Medulla oblongata (tissue), 1 donor: ENCODE measurements around the gene ASPSCR1.

ENCODE experiments used
- DNase-seq: peaks from one replicate; pipeline ENCODE4 v3.0.0-alpha.2; 2015; ENCODE audit errors: extremely low spot score

Gene ASPSCR1

DNA sequence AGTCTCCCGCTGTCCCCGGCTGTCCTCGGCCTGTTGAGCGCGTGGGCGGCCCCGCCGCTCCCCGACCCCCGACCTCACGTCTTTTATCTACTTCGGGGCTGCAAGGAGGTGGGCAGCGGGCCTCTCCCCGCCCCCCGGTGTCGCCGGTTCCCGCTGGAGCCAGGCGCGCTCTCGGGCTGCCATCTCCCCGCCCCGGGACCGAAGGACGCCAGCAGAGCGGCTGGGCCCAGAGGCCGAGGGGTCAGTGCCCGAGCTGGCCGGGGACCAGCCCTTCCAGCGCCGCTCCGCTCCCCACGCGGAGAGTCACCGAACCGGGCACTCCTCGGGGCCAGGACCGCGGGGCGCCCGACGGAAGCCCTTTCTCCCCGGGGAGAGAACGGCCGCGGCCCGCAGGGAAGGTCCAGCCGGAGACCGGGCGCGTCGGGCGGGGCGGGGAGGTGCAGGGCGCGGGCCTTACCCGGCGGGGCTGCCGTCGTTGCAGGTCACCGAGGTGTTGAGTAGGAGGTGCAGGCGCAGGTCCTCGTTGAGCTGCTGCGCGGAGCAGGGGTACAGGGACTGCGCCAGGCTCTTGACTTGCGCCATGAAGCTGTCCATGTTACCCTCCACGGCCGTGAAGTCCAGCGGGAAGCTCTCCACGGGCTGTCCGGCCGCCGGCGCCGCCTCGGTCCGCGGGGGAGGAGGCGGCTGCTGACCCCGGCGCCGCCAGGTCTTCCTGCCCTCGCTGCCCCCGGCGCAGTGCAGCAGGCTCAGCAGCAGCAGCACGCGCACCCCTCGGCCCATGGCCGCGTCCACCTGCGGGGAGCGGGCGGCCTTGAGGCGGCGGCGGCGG lies 17.1 kb upstream of the ASPSCR1 start:
- DNase-seq = no peak

DNA sequence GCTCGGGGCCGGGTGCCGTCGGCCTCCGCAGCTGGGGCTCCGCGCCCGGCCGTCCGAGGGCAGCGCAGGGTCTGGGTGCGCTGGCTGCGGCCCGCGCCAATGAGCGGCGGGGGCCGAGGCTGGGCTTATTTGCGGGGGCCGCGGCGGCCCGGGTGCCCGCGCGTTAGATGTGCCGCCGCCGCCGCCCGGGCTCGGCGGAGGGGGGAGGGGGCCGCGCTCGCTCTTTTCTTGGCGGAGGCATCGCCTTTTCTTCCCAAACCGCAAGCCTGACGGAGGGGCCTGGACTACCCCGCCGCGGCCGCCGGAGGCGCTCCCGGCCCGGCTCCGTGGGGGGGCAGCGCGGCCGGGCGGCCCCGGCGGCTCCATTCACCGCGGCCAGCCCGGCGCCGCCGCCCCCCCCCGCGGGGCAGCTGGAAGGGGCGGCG lies 16.3 kb upstream of the ASPSCR1 start, which contains the start of gene NOTUM:
NOTUM (minus strand) TSS at position 101 of the 425 bp plus-strand sequence. CDS start 278 bp downstream, outside the sequence.
- DNase-seq = no peak

DNA sequence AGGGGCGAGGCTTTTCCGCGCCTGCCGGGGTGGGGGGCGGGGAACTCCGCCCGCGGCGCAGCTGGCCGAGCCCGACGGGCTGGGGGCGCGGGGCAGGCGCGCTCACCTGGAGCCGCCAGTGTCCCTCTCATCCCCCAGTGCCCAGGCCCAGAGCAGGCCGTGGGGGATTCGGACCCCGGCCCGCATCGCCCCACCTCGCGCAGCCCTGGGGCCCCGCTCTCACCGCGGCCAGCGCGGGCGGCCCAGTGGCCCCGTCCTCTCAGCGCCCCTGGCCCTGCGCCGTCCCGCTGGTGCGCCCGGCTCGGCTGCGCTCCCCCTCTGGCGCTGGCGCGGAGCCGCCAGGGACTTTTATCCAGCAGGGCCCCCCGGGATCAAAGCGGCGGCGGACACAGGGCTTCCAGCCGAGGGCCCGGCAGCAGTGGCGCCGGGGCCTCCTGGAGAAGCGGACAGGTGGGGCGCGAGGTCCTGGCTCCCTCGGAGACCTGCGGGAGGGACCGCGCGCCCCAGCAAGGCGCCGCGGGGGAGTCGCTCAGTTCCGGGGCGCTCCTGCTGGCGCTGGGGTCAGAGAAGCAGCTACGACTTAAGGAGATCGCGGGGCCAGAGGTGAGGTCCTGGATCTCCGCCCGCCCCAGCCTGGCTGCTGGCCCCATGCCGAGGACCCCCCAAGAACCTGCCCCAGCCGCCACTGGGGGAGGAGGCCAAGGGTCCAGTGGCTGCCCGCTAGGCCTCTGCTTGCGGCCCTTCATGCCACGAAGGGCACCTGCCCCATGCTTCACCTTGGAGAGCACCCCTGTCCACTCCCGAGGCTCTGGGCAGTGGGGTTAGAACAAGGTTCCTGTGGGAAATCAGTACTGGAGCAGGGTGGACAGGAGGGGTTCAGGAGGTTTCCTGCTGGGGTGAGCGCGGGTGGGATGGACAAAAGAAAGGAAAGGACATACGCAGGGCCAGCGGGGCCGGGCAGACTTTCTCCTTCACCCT lies 15.6 kb upstream of the ASPSCR1 start:
- DNase-seq = no peak

DNA sequence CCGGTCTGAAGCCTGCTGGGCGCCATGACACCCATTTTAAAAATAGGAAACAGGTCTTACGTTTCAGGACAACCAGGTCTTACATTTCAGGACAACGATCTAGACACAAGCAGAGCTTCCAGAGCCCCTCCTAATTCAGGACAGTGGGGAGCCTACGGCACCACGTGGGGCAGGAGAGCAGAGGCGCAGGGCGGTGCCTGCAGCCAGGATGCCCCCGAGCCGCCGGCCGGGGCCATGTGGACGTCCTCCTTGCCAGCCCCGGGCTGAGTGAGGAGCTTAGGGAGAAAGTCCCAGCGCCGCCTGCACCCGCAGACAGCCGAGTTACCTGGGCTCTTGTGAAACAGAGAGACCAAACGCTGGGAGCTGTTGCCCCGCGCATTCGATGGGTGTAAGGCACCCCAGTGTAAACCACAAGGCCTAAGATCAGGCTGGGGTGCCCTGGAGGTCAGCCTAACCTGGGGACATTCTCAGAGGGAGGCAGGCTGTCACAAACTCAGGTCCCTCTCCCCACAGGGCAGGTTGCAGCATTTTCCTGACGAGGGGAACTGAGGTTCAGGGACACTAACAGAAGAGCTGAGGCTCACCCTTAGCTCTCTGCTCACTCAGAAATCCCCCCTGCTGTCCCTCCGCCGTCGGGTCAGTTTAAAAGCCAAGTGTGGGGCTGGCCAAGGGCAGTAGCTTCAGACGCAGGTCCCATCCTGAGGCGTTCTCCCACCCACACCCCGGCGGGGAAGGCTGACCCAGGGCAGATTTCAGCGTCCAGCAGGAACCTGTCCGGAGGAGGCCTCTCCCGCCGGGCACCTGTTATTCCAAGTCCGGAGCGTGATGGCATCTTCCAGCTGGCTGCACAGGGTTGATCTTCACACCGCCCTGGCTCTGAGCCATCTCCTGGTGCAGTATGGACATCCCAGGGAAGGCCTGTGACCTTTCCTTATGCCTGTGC lies 14.7 kb upstream of the ASPSCR1 start:
- no peak for DNase-seq

DNA sequence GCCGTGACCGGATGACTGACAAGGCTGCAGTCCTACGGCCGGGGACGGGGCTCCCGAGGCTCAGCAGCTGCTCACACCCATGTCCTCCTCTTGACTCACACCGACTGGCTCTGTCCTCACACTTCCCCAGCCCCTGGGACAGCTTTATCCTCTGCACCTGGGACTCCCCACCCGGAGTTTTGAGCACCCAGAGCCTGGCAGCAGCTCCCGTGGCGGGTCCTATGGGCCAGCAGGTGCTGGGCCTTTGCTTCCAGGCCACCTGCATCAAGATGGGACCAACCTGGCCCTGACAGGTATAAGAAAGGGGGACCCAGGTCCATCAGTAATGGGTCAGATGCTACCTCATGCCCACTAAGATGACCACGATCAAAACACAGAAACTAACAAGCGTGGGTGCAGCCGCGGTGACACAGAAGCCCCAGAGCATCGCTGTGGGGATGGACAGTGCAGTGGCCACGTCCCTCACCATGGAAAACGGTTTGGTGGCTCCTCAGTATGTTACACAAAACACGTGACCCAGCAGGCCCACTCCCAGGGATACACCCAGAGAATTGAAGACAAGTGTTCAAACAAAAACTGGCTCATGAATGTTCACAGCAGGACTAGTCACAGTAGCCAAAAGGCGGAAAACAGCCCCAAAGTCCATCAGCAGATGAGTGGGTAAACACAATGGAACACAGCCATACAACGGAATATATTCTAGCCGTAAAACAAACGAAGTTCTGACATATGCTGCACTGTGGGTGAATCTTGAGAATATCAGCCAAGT lies 13.2 kb upstream of the ASPSCR1 start:
- DNase-seq = no peak

DNA sequence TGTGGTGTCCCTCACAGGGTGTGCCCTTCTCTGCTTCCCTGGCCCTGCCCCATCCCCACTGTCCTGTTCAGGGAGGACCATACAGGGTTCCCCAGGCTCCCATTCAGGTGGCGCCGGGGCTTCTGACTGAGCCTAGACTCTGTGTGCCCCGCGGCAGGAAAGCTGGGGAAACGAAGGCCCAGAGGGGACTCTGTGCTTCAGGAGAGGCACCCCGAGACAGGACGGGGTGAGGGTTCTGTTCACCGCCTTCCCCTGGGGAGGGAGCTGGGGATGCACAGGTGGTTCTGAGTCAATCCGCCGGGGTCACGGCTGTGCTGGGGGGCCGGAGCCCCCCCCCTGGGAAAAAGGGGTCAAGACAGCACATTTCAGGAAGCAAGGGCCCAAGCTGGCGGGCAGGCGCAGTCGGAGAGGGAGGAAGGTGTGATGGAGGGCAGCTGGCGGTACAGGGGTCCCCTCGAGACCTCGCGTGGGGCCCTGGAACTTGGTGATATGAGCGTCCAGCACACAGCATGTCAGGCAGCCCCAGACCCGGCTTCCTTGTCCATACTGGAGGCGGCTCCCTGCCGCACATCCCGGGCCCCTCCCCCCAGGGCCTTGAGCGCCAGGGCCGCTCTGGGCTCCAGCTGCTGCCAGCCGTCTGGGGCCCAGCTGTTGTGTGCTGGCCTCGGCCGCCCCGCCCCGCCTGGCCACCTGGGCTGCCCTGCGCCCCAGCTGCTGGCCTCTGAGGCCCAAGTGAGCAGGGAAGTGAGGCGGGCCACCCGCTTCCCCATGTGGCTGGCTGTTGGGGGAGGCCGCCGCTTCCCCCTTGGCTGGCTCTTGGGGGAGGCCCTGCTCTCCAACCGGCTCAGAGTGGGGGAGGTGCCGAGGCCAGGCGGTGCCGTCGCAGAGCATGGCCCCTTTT lies 10.8 kb upstream of the ASPSCR1 start:
- DNase-seq = peak; percentile 53

DNA sequence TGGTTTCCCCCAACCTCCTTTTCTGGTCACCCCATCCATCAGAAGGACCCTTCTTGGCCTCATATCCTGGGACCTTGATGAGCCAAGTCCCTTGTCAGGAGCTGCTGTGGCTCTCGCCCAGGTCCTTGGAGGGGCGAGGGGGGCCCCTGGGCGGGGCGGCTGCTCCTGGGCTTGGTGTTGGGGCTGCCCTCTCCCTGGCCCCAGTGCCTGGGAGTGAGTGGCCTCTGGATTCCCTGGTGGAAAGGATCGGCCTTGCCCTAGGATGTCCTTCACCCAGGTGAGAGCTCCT lies 10.2 kb upstream of the ASPSCR1 start:
- DNase-seq = no peak

DNA sequence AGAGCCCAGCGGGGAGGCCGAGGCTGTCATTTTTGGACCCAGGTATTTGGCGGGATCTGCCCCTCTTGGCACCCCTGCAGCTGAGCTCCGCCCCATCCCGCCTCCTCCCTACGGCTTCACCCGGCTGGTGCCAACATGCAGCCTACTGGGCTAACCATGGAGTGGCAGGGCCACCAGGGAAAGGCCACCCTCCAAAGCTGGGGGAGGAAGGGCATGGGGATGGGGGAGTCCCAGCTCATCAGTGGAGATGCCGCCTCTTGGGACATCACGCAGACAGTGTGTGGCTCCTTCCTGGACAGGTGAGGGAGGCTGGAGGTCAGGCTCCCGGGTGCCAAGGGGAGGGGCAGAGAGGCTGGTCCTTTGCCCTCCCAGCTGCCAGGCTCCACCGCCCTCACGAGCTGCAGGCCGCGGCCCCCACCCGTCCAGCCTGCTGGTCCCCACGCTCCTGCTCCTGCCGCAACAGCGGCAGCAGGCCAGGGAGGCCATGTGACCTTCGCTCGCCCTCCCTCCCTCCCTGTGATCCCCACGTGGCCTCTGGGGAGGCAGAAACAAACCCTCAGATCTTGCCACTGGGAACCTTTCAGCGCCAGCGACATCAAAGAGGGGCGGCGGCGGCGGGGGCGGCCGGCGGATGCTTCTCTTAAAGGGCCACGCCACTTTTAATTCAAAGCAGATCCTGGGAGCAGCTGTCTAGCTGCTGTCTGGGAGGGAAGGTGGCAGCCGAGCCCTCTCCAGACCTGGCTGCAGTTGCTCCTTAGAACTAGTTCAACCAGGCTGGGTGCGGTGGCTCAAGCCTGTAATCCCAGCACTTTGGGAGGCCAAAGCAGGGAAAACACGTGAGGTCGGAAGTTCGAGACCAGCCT lies 9.7 kb upstream of the ASPSCR1 start:
- DNase-seq = peak; percentile 93

DNA sequence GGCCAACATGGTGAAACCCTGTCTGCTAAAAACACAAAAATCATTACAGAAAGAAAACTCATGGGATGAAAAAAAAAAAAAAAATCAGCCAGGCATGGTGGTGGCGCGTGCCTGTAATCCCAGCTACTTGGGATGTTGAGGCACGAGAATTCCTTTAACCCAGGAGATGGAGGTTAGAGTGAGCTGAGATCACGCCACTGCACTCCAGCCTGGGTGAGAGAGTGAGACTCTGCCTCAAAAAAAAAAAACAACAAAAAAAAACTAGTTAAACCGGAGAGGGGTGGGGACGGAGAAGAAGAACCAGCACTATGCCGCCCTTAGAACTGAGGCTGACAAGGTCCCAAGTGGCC lies 9.1 kb upstream of the ASPSCR1 start:
- no peak for DNase-seq

DNA sequence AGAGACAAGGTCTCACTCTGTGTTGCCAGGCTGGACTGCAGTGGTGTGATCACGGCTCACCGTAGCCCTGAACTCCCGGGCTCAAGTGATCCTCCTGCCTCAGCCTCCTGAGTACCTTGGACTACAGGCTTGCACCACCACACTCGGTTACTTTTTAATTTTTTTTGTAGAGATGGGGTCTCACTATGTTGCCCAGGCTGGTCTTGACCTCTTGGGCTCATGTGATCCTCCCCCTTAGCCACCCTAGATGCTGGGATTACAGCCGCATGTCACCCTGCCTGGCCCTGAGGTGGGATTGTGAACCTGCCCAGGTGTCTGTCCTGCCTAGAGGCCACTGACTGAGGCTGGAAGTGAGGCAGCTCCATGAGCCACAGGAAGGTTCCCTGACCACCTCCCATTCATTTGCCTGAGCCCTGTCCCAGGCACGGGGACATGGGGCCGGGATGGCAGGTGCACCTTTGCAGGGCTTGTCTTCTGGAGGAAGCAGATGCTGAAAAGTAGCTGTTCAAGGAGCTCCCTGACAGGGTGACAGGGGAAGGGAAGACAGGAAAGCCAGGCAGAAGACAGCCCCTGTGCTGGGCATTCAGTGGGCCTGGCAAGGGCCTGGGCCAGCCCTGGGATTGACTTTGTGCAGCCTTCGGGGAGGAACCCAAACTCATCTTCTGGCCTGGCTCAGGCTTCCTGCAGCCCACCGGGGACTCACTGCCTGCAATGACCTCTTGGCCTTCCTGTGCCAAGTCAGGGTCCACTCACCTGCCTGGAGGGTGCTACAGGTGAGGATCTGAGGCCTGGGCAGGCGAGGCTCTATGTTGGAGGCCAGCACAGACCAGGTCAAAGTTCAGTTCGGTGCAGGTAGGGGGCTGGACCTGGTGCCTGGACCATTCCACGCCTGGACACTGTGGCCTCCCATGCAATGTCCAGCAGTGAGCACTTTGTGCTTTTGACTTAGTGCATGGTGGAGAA lies 8.3 kb upstream of the ASPSCR1 start:
- no peak for DNase-seq

DNA sequence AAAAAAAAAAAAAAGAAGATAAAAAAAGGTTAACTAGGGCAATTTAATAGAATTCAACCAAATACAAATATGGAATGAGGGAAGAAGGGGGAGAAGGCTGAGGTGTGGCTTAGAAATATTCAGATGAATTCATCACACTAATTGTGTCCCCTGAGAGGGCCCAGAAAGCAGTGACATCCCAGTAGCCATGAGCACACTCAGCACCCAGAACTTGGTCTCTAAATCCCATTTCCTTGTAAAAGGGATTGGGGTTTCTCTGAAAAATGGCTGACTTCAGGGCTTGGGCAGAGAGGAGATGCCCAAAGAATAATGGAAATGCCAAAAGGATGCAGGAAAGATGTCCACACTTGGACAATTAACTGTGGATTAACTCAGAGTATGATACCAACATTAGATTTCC lies 4.0 kb upstream of the ASPSCR1 start:
- no peak for DNase-seq

DNA sequence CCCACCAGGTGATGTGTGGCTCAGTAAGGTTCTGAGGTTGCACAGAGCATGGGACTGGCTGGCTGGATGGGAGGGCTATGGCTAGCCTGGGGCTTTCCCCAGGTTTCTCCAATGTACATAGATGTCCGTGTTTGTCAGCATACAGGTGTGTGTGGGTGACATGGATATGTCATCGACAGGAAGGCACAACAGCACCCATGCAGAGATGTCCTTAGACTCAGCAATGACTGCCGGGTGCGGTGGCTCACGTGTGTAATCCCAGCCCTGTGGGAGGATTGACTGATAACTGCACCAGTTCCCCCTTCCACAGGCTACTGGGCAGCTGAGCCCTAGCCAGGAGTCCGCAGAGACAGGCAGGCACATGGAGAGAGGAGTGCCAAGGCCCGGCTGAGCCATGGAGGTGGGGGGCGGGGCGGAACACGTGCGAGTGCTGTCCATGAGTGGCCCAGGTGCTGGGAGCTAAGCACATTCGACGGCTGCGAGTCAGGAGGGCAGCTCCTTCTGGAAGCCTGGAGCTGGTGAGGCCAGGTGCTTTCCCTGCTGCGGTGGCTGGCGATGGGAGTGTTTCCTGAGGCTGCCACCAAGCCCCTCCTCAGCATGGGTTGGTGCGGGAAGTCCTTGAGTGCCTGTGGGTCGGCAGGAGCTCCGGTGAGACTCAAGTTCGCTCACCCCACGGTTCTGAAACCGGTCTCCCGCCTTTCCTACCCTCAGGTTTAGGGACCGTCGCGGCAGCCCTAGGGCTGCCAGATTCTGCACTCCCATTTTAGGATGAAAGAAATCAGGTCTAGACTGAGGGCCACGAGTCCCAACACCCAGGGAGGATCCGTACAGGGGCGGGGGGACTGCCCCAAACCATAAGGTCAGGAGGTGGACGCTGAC lies 858 bp upstream of the ASPSCR1 start:
- DNase-seq = peak; percentile 11

DNA sequence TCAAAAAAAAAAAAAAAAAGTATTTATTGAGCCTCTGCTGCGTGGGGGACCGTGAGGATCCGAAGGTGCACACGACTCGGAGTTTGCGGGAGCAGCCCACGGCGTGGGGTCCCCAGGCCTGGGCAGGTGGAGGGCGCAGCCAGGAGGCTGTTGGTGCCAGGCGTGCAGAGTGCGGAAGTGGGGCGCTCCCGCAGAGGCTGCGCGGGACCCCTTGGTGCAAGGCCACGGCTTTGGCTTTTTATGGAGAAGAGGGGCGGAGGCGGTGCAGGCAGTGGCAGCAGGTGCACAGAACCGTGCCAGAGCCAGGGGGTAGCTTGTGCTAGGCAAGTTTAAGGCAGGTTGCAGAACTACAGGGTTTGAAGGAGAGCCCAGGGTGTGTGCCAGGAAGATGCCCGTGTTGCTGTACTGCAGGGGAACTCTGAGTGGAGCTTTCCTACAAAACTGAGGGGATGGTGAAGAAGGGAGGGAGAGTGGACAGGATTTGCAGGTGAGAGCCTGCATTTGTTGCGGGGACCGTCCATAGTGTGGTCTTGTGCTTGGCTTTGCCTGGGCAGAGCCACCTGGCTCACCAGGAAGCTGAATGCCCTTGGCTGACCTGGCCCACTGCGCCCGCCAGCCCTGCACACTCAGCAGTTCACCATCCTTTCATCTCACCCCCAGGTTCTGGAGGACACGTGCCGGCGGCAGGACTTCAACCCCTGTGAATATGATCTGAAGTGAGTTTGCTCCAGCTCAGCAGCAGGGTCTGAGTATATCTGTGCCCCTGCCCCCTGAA lies 1.3 kb downstream of the ASPSCR1 start:
- no peak for DNase-seq

DNA sequence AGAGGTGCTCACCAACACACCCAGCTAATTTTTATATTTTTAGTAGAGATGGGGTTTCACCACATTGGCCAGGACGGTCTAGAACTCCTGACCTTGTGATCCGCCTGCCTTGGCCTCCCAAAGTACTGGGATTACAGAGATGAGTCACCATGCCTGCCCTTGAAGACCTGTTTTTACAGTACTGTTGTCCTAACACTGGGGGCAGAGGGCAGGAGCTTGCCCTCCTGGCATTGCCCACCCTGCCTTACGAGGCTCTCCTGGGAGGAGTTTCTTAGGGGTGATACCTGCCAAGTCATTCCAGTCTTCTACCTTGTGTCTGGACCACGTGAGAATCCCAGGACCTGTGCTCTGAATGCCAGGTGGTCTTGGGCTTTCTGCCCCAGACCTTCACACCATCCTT lies 2.7 kb downstream of the ASPSCR1 start:
- no peak for DNase-seq

DNA sequence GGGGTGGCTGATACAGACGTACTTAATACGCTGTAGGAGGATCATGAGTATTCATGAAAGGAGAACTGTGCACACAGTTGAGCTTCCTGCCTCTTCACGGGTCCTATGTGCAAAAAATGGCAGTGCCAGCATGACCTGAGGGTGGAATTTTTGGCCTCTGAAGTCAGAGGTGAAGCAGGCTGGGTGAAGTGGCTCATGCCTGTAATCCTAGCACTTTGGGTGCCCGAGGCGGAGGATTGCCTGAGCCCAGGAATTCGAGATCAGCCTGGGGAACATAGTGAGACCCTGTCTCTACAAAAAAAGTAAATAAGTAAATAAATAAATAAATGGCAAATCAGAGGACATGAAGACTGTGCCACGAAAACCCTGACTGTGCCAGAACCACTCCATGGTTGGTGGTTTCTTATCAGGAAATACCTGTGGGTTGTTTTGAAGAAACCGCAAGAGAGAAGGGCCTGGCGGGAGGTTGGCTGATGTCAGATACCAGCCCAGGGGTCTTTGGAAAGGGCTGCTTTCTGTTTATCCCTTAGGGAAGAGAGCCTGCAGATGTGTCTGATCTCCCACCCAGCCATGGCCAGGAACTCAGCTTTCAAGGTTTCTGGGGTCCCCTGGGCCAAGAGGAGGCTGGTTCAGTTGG lies 3.4 kb downstream of the ASPSCR1 start:
- DNase-seq = no peak
